PFSK-1 (cell line): ENCODE data around the gene NPEPPS. TPM values are rescaled to one million over a fixed set of nuclear protein-coding genes. Genes with fewer than 3 reads are reported as not detected.
"Not testable (repeated sequence)": the region's sequence is repeated elsewhere in the genome, so short reads cannot be mapped to it uniquely, and the experiment has no call there.

Source experiments
- FOXP2 ChIP-seq: optimal IDR thresholded peaks from 2 replicates; pipeline ENCODE3; 2011; ENCODE audit warnings: borderline replicate concordance, control low read depth, inconsistent platforms; ENCODE audit not compliant: insufficient read depth; ENCODE audit errors: extremely low read length, extremely low read depth
- POLR2AphosphoS5 ChIP-seq: IDR thresholded peaks from 2 replicates; pipeline ENCODE4 v1.6.1; 2012; ENCODE audit warnings: low read depth, mild to moderate bottlenecking, control low read depth, low read length, moderate library complexity
- SIN3A ChIP-seq: IDR thresholded peaks from 2 replicates; pipeline ENCODE4 v1.6.1; 2012; ENCODE audit warnings: mild to moderate bottlenecking, low read length, moderate library complexity, borderline replicate concordance; ENCODE audit not compliant: insufficient read depth
- TAF1 ChIP-seq: IDR thresholded peaks from 2 replicates; pipeline ENCODE4 v1.6.1; 2012; ENCODE audit warnings: low read length, control low read depth, borderline replicate concordance; ENCODE audit not compliant: insufficient read depth
- polyA plus RNA-seq: library from polyadenylated mRNA; unstranded; fragments of >200 nt; gene quantifications from one replicate; pipeline ENCODE4 v1.2.1, GENCODE V29; 2012; ENCODE audit warnings: low read depth, missing spikeins; ENCODE audit not compliant: insufficient read length
- TF ChIP-seq, protein P1 (sequence below), 2 experiments: IDR thresholded peaks; 2 replicates each; pipeline versions ENCODE4 v1.6.1 to v1.8.0; 2011 to 2012; ENCODE audit warnings: low read depth in 2 of 2, low read length in 2 of 2, control low read depth in 1 of 2, inconsistent platforms in 1 of 2, mild to moderate bottlenecking in 1 of 2, moderate library complexity in 1 of 2; ENCODE audit not compliant: insufficient read depth in 1 of 2

Gene NPEPPS, protein sequence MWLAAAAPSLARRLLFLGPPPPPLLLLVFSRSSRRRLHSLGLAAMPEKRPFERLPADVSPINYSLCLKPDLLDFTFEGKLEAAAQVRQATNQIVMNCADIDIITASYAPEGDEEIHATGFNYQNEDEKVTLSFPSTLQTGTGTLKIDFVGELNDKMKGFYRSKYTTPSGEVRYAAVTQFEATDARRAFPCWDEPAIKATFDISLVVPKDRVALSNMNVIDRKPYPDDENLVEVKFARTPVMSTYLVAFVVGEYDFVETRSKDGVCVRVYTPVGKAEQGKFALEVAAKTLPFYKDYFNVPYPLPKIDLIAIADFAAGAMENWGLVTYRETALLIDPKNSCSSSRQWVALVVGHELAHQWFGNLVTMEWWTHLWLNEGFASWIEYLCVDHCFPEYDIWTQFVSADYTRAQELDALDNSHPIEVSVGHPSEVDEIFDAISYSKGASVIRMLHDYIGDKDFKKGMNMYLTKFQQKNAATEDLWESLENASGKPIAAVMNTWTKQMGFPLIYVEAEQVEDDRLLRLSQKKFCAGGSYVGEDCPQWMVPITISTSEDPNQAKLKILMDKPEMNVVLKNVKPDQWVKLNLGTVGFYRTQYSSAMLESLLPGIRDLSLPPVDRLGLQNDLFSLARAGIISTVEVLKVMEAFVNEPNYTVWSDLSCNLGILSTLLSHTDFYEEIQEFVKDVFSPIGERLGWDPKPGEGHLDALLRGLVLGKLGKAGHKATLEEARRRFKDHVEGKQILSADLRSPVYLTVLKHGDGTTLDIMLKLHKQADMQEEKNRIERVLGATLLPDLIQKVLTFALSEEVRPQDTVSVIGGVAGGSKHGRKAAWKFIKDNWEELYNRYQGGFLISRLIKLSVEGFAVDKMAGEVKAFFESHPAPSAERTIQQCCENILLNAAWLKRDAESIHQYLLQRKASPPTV
- polyA plus RNA-seq: 78.8 TPM

DNA sequence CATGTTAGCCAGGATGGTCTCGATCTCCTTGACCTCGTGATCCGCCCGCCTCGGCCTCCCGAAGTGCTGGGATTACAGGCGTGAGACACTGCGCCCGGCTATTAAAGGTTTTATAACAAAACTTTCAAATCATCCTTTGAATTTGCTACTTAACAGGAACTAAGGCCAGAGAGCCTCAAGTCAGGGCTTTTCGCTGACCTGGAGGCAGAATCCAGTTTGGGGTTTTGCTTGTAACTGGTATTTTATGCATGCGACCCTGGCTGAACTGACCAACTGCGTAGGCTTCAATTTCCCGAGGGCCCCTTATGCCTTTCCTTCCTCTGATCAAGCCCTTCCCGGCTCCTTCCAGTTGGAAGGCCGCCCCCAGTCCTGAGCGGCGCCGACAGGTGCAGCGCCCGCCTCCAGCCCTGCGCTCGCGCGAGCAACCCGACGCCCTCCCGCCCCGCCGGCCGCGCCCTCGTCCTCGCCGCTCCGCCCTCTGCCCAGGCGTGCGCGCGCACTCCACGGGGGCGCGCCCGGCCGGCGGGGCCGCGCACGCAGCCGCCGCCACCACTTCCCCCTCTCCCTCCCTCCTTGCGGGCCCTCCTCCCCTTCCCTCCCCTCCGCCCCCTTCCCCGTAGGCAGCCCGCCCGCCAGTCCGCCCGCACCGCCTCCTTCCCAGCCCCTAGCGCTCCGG is at the start of gene NPEPPS:
Gene NPEPPS, plus strand, starts transcription at position 552 of the 676 bp plus-strand sequence. CDS start 193 bp downstream, outside the sequence.
- not testable (repeated sequence) for TF ChIP-seq FOXP2, POLR2AphosphoS5
- TF ChIP-seq, protein P1, sequence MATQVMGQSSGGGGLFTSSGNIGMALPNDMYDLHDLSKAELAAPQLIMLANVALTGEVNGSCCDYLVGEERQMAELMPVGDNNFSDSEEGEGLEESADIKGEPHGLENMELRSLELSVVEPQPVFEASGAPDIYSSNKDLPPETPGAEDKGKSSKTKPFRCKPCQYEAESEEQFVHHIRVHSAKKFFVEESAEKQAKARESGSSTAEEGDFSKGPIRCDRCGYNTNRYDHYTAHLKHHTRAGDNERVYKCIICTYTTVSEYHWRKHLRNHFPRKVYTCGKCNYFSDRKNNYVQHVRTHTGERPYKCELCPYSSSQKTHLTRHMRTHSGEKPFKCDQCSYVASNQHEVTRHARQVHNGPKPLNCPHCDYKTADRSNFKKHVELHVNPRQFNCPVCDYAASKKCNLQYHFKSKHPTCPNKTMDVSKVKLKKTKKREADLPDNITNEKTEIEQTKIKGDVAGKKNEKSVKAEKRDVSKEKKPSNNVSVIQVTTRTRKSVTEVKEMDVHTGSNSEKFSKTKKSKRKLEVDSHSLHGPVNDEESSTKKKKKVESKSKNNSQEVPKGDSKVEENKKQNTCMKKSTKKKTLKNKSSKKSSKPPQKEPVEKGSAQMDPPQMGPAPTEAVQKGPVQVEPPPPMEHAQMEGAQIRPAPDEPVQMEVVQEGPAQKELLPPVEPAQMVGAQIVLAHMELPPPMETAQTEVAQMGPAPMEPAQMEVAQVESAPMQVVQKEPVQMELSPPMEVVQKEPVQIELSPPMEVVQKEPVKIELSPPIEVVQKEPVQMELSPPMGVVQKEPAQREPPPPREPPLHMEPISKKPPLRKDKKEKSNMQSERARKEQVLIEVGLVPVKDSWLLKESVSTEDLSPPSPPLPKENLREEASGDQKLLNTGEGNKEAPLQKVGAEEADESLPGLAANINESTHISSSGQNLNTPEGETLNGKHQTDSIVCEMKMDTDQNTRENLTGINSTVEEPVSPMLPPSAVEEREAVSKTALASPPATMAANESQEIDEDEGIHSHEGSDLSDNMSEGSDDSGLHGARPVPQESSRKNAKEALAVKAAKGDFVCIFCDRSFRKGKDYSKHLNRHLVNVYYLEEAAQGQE (IDR thresholded peaks at IDR 0.05; ENCODE audit: insufficient read depth in 1 of 2, low read depth in 2 of 2, low read length in 2 of 2): not testable (repeated sequence)

DNA sequence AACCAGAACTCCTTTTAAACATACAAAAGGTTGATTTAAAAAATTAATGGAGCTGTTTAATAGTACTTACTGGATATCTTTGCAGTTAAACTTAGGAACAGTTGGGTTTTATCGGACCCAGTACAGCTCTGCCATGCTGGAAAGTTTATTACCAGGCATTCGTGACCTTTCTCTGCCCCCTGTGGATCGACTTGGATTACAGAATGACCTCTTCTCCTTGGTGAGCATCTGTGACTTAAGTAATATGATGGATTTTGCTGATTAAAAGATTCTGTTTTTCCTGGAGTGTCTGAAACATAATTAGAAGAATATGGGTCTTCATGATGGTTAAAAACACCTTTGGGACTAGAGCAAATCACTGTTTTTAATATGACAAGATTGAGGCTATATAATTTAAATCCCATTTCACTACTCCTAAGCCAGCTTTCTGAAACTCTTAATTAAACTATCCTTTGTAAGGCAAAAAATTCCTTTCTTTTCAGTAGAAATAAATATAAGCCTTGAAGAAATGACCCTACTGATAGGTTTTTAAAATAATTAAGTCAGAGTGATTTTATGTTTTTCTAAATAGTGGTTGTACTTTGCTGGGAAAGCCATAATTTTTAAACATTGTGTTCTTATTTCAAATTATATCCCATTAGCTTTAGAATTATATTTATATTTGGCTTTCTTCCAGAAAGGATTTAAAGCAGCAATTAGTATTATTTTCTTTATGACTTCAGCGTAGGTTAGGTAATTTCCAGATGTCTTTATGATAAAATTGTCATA is 73.1 kb downstream of the NPEPPS start:
- TF ChIP-seq TAF1: peak; percentile 65; the same call in 1 of the 2 replicates
- TF ChIP-seq POLR2AphosphoS5: no peak
- TF ChIP-seq SIN3A: no peak

DNA sequence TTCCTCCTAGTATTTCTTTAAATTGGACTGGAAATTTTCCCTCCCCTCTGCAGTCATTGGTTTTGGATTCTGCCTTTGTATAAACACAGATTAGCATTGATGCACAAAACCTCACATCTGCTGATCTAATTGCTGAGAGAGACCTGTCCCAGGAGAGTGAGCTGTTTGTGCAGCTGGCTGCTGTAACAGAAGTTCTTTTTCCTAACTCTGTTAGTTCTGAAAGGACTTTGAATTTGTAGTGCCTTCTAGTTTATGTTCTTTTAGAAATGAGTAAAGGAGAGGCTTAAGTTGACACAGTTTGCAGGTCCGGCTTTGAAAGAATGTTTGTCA is 73.7 kb downstream of the NPEPPS start:
- peak; percentile 73 for TF ChIP-seq POLR2AphosphoS5
- TF ChIP-seq FOXP2: no peak
- no peak for TF ChIP-seq SIN3A
- TF ChIP-seq, protein P1 (IDR thresholded peaks at IDR 0.05; ENCODE audit: insufficient read depth in 1 of 2, low read depth in 2 of 2, low read length in 2 of 2): no peak
- TF ChIP-seq TAF1: no peak

DNA sequence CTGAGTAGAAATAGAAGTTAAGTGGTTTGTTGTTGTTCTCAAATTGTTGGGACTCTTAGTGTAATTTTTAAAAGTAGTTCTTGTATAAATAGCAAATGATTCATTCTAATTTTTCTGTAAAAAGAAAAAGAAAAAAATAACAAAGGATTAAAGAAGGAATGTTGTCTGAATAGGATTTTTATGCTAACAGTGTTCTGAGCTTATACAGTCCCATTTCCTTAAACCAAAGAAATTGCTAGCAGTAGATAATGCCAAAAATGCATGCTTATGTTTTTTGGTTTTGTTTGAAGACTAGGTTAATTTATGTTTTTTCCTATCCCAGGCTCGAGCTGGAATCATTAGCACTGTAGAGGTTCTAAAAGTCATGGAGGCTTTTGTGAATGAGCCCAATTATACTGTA is 74.1 kb downstream of the NPEPPS start:
- TF ChIP-seq, protein P1 (IDR thresholded peaks at IDR 0.05; ENCODE audit: insufficient read depth in 1 of 2, low read depth in 2 of 2, low read length in 2 of 2): no peak
- TF ChIP-seq FOXP2: no peak
- no peak for TF ChIP-seq POLR2AphosphoS5
- no peak for TF ChIP-seq TAF1
- no peak for TF ChIP-seq SIN3A
